ENCODE data around the gene INSYN1. TPM values are rescaled to one million over a fixed set of nuclear protein-coding genes. Genes with fewer than 3 reads are reported as not detected.

The INSYN1 gene
- total RNA-seq, 1 experiment from 2014 or later, result not detected

GRCh38 chr15:73756390-73756789 lies 3.2 kb upstream of the INSYN1 start:
- POLR2A ChIA-PET, result no interaction called here
- H3K27me3 Mint-ChIP-seq (ENCODE audit: insufficient read depth, unreplicated experiment), result peaks cover 24% of the 10 kb centered on the region

GRCh38 chr15:73755946-73756345 lies 2.8 kb upstream of the INSYN1 start:
- no peak overlapping the region for H3K4me3 Mint-ChIP-seq (ENCODE audit: unreplicated experiment)
- H3K36me3 Mint-ChIP-seq (ENCODE audit: insufficient read depth, unreplicated experiment), result peaks cover 4% of the 10 kb centered on the region
- H3K4me1 Mint-ChIP-seq (ENCODE audit: insufficient read depth, unreplicated experiment), result no peaks in the 10 kb centered on the region
- no peak for TF ChIP-seq CTCF (IDR thresholded peaks at IDR 0.05; ENCODE audit: unreplicated experiment)
- no peak for DNase-seq (ENCODE audit: unreplicated experiment)
- no peak overlapping the region for H3K27ac Mint-ChIP-seq (ENCODE audit: low read depth, unreplicated experiment)
- ChIA-PET CTCF (interaction anchor here (0.7 kb wide), 1 partner anchor 39 kb away, joined by 3 read pairs; no protein-coding TSS in a partner anchor), POLR2A (no interaction called here)
- no TSS peak for BruUV-seq (replicated peaks)
- peaks cover 29% of the 10 kb centered on the region for H3K27me3 Mint-ChIP-seq (ENCODE audit: insufficient read depth, unreplicated experiment)
- H3K9me3 Mint-ChIP-seq (ENCODE audit: unreplicated experiment), result no peaks in the 10 kb centered on the region
- intact Hi-C loops (cut with micrococcal nuclease), result no loop called here

More at GRCh38 chr15:73756390-73756789, 3.2 kb upstream of the INSYN1 start:
- Mint-ChIP-seq H3K9me3 (ENCODE audit: unreplicated experiment) (no peaks in the 10 kb centered on the region), H3K36me3 (ENCODE audit: insufficient read depth, unreplicated experiment) (peaks cover 4% of the 10 kb centered on the region), H3K27ac (ENCODE audit: low read depth, unreplicated experiment) (no peak overlapping the region), H3K4me3 (ENCODE audit: unreplicated experiment) (no peak overlapping the region), H3K4me1 (ENCODE audit: insufficient read depth, unreplicated experiment) (no peaks in the 10 kb centered on the region)
- intact Hi-C loops (cut with micrococcal nuclease), result no loop called here
- no peak for DNase-seq (ENCODE audit: unreplicated experiment)
- BruUV-seq (replicated peaks), result no TSS peak
- no peak for TF ChIP-seq CTCF (IDR thresholded peaks at IDR 0.05; ENCODE audit: unreplicated experiment)
- CTCF ChIA-PET, result interaction anchor here (0.7 kb wide), 1 partner anchor 39 kb away, joined by 3 read pairs; no protein-coding TSS in a partner anchor

- no peak for DNase-seq (ENCODE audit: unreplicated experiment)
- ChIA-PET POLR2A (no interaction called here), CTCF (interaction anchor here (0.7 kb wide), 1 partner anchor 39 kb away, joined by 3 read pairs; no protein-coding TSS in a partner anchor)
Observed at GRCh38 chr15:73755481-73755880, 2.3 kb upstream of the INSYN1 start.

GRCh38 chr15:73754461-73754860 lies 1.3 kb upstream of the INSYN1 start:
- peaks cover 44% of the 10 kb centered on the region for H3K27me3 Mint-ChIP-seq (ENCODE audit: insufficient read depth, unreplicated experiment)
- BruUV-seq (replicated peaks), result no TSS peak
- H3K4me3 Mint-ChIP-seq (ENCODE audit: unreplicated experiment), result no peak overlapping the region
- intact Hi-C loops (cut with micrococcal nuclease), result no loop called here
- ChIA-PET POLR2A (no interaction called here), CTCF (interaction anchor here (0.6 kb wide), 1 partner anchor 497 kb away, joined by 3 read pairs; no protein-coding TSS in a partner anchor)
- DNase-seq (ENCODE audit: unreplicated experiment), result no peak
- H3K4me1 Mint-ChIP-seq (ENCODE audit: insufficient read depth, unreplicated experiment), result no peaks in the 10 kb centered on the region
- H3K9me3 Mint-ChIP-seq (ENCODE audit: unreplicated experiment), result no peaks in the 10 kb centered on the region
- no peak overlapping the region for H3K27ac Mint-ChIP-seq (ENCODE audit: low read depth, unreplicated experiment)
- peaks cover 4% of the 10 kb centered on the region for H3K36me3 Mint-ChIP-seq (ENCODE audit: insufficient read depth, unreplicated experiment)
- TF ChIP-seq CTCF (IDR thresholded peaks at IDR 0.05; ENCODE audit: unreplicated experiment), result no peak

More at GRCh38 chr15:73755481-73755880, 2.3 kb upstream of the INSYN1 start:
- H3K27me3 Mint-ChIP-seq (ENCODE audit: insufficient read depth, unreplicated experiment), result peaks cover 33% of the 10 kb centered on the region
- BruUV-seq (replicated peaks), result no TSS peak
- H3K36me3 Mint-ChIP-seq (ENCODE audit: insufficient read depth, unreplicated experiment), result peaks cover 4% of the 10 kb centered on the region
- no peaks in the 10 kb centered on the region for H3K9me3 Mint-ChIP-seq (ENCODE audit: unreplicated experiment)
- H3K4me1 Mint-ChIP-seq (ENCODE audit: insufficient read depth, unreplicated experiment), result no peaks in the 10 kb centered on the region
- no peak overlapping the region for H3K4me3 Mint-ChIP-seq (ENCODE audit: unreplicated experiment)
- intact Hi-C loops (cut with micrococcal nuclease), result no loop called here
- TF ChIP-seq CTCF (IDR thresholded peaks at IDR 0.05; ENCODE audit: unreplicated experiment), result no peak
- H3K27ac Mint-ChIP-seq (ENCODE audit: low read depth, unreplicated experiment), result no peak overlapping the region

Measured in MCF 10A (cell line).